Keratinocyte (primary cell): ENCODE measurements around the gene PLEK. TPM values are rescaled to one million over a fixed set of nuclear protein-coding genes. Genes with fewer than 3 reads are reported as not detected.

Source experiments
- DNase-seq: peaks from one replicate; pipeline ENCODE4 v3.0.0-alpha.2; 2011; ENCODE audit warnings: low read depth, missing footprints, low spot score
- FAIRE-seq: peaks from 2 replicates; lab custom pipeline; 2011; peaks lifted over from hg19 to GRCh38; lab: Jason Lieb, UNC
- H2AFZ ChIP-seq: 2 replicates; pipeline ENCODE4 v1.6.0; 2012; ENCODE audit warnings: low read length, control low read depth, inconsistent platforms; ENCODE audit not compliant: control insufficient read depth
- H3K27ac ChIP-seq: 2 replicates; pipeline ENCODE4 v1.5.1; 2011; ENCODE audit warnings: low read length; ENCODE audit not compliant: control insufficient read depth, insufficient read depth
- H3K27me3 ChIP-seq: 3 replicates; pipeline ENCODE4 v1.6.0; 2011; ENCODE audit warnings: low read length; ENCODE audit not compliant: control insufficient read depth, insufficient read depth; ENCODE audit errors: extremely low read depth
- H3K36me3 ChIP-seq, 2 experiments: 2 replicates in 1 of 2; 3 replicates in 1 of 2; pipeline ENCODE4 v1.5.1; 2011; ENCODE audit warnings: low read length in 2 of 2, mild to moderate bottlenecking in 1 of 2; ENCODE audit not compliant: control insufficient read depth in 2 of 2, insufficient read depth in 2 of 2; ENCODE audit errors: extremely low read depth in 1 of 2
- H3K4me1 ChIP-seq: 3 replicates; pipeline ENCODE4 v1.5.1; 2011; ENCODE audit warnings: low read length; ENCODE audit not compliant: control insufficient read depth, insufficient read depth; ENCODE audit errors: extremely low read depth
- H3K4me2 ChIP-seq: 3 replicates; pipeline ENCODE4 v1.6.0; 2011; ENCODE audit warnings: low read depth, low read length; ENCODE audit not compliant: control insufficient read depth, insufficient read depth; ENCODE audit errors: extremely low read depth
- H3K4me3 ChIP-seq, 3 experiments: fragments of 200-600 bp in 1 of 3; sonication (generic) in 1 of 3; 2 replicates in 2 of 3; 3 replicates in 1 of 3; pipeline ENCODE4 v1.5.1; 2011 to 2016; ENCODE audit warnings: low read length in 3 of 3, mild to moderate bottlenecking in 3 of 3, control low read depth in 2 of 3, inconsistent platforms in 1 of 3, low read depth in 1 of 3, mixed read lengths in 1 of 3, mixed run types in 1 of 3, moderate library complexity in 1 of 3; ENCODE audit not compliant: control insufficient read depth in 2 of 3, insufficient read depth in 2 of 3; ENCODE audit errors: extremely low read depth in 1 of 3
- H3K79me2 ChIP-seq: 2 replicates; pipeline ENCODE4 v1.6.0; 2012; ENCODE audit warnings: low read length; ENCODE audit not compliant: control insufficient read depth, insufficient read depth
- H3K9ac ChIP-seq: 3 replicates; pipeline ENCODE4 v1.6.0; 2011; ENCODE audit warnings: low read length; ENCODE audit not compliant: control insufficient read depth, insufficient read depth; ENCODE audit errors: extremely low read depth
- H3K9me1 ChIP-seq: 3 replicates; pipeline ENCODE4 v1.6.0; 2011; ENCODE audit warnings: low read length; ENCODE audit not compliant: control insufficient read depth, insufficient read depth; ENCODE audit errors: extremely low read depth
- H3K9me3 ChIP-seq: 2 replicates; pipeline ENCODE4 v1.5.1; 2012; ENCODE audit warnings: low read depth, low read length; ENCODE audit not compliant: control insufficient read depth
- H4K20me1 ChIP-seq: 3 replicates; pipeline ENCODE4 v1.6.0; 2011; ENCODE audit warnings: low read length; ENCODE audit not compliant: control insufficient read depth, insufficient read depth; ENCODE audit errors: extremely low read depth
- EZH2 ChIP-seq: IDR thresholded peaks from one replicate; pipeline ENCODE4 v1.6.1; 2012; ENCODE audit warnings: inconsistent platforms, mild to moderate bottlenecking, low read length, moderate library complexity
- dilution Hi-C: fragments of 300-500 bp; cut with MboI; formaldehyde crosslinking; loops from one replicate; pipeline ENCODE4 v1.7.0; 2020; ENCODE audit warnings: low sequenced_read_pairs; ENCODE audit not compliant: extremely low pct_ligation_motif_present
- polyA plus RNA-seq, 5 experiments: library from polyadenylated mRNA; depleted of rRNA in 3 of 5; stranded (reverse) in 3 of 5; stranded (forward) in 1 of 5; unstranded in 1 of 5; fragments of >200 nt; gene quantifications; 1 replicate in 1 of 5; 2 replicates in 3 of 5; 3 replicates in 1 of 5; pipeline versions ENCODE4 v1.2.1 to v1.2.3, GENCODE V29; 2011 to 2012; ENCODE audit warnings: missing spikeins in 2 of 5, low read depth in 1 of 5, low replicate concordance in 1 of 5
- TF ChIP-seq, protein P1 (sequence below), 3 experiments: IDR thresholded peaks in 1 of 3; conservative IDR thresholded peaks in 1 of 3; optimal IDR thresholded peaks in 1 of 3; 2 replicates in 2 of 3; 3 replicates in 1 of 3; pipeline versions ENCODE3 to v1.5.1; 2011; ENCODE audit warnings: low read length in 3 of 3, mild to moderate bottlenecking in 3 of 3, moderate library complexity in 2 of 3, control low read depth in 1 of 3, inconsistent platforms in 1 of 3; ENCODE audit not compliant: insufficient read depth in 2 of 3; ENCODE audit errors: extremely low read depth in 1 of 3

Gene PLEK
- polyA plus RNA-seq, 1 donor (not counting 4 experiments of a cell fraction or from before 2014, with no cell fraction given): 0.04 TPM

DNA sequence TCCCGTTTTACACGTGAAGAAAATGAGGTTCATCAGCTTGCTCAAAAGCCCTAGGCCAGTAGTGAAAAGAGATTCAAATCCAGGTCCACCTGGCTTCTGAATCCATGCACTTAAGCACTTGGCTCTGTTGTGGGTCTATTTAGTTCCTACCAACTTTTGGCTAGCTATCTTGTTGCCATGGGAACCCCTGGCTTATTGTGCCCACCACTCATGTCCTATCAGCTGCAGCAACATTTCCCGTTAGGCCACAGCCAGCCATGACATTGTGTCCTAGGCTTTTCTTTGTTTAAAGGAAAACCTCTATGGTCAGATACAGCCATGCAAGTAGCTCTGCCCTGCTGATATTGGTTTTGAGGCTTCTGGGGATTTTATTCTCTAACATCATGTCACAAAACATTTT, 49.8 kb downstream of the PLEK start:
- Histone ChIP-seq H3K9me3 (no peaks in the 10 kb centered on the region), H3K9me1 (no peaks in the 10 kb centered on the region), H4K20me1 (no peaks in the 10 kb centered on the region), H3K4me2 (no peak overlapping the region), H3K9ac (no peak overlapping the region), H3K27me3 (no peaks in the 10 kb centered on the region), H3K79me2 (no peaks in the 10 kb centered on the region), H3K27ac (no peak overlapping the region), H3K4me1 (no peaks in the 10 kb centered on the region), H3K36me3 (no peaks in the 10 kb centered on the region), H2AFZ (no peak overlapping the region), H3K4me3 (no peak overlapping the region)
- dilution Hi-C loops: no loop called here
- TF ChIP-seq, protein P1, sequence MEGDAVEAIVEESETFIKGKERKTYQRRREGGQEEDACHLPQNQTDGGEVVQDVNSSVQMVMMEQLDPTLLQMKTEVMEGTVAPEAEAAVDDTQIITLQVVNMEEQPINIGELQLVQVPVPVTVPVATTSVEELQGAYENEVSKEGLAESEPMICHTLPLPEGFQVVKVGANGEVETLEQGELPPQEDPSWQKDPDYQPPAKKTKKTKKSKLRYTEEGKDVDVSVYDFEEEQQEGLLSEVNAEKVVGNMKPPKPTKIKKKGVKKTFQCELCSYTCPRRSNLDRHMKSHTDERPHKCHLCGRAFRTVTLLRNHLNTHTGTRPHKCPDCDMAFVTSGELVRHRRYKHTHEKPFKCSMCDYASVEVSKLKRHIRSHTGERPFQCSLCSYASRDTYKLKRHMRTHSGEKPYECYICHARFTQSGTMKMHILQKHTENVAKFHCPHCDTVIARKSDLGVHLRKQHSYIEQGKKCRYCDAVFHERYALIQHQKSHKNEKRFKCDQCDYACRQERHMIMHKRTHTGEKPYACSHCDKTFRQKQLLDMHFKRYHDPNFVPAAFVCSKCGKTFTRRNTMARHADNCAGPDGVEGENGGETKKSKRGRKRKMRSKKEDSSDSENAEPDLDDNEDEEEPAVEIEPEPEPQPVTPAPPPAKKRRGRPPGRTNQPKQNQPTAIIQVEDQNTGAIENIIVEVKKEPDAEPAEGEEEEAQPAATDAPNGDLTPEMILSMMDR (optimal IDR thresholded peaks at IDR 0.05 in 1 of 3, IDR thresholded peaks at IDR 0.05 in 1 of 3, conservative IDR thresholded peaks at IDR 0.05 in 1 of 3; ENCODE audit: extremely low read depth in 1 of 3, insufficient read depth in 2 of 3, low read length in 3 of 3): no peak
- FAIRE-seq (no peak), DNase-seq (no peak)

DNA sequence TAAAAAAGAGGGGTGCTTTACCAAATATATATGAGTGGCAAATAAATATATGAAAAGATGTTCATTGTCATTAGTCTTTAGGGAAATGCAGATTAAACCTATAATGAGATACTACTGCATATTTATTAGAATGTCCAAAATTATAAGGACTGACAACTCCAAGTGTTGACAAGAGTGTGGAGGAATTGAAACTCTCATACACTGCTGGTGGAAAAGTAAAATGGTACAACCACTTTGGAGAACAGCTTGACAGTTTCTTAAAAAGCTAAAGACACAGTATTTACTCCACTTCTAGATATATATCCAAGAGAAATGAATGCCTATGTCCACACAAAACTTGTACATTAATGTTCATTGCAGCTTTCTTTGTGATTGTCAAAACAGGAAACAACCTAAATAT, 50.4 kb downstream of the PLEK start:
- Histone ChIP-seq H3K4me2 (no peak overlapping the region), H3K27me3 (no peaks in the 10 kb centered on the region), H3K9ac (no peak overlapping the region), H3K27ac (no peak overlapping the region), H3K9me1 (no peaks in the 10 kb centered on the region), H3K4me1 (no peaks in the 10 kb centered on the region), H3K9me3 (no peaks in the 10 kb centered on the region), H4K20me1 (no peaks in the 10 kb centered on the region), H3K4me3 (no peak overlapping the region), H3K36me3 (no peaks in the 10 kb centered on the region), H2AFZ (no peak overlapping the region), H3K79me2 (no peaks in the 10 kb centered on the region)
- dilution Hi-C loops: no loop called here
- FAIRE-seq (no peak), DNase-seq (no peak)
- TF ChIP-seq, protein P1 (optimal IDR thresholded peaks at IDR 0.05 in 1 of 3, IDR thresholded peaks at IDR 0.05 in 1 of 3, conservative IDR thresholded peaks at IDR 0.05 in 1 of 3; ENCODE audit: extremely low read depth in 1 of 3, insufficient read depth in 2 of 3, low read length in 3 of 3): no peak
- no peak for TF ChIP-seq EZH2
